Panc1 (cell line): ENCODE measurements around the gene KRTAP10-4. TPM values are rescaled to one million over a fixed set of nuclear protein-coding genes. Genes with fewer than 3 reads are reported as not detected.
A peak's percentile ranks its signal among the peaks of the same experiment; 100 is the strongest.
"Not testable (repeated sequence)": the region's sequence is repeated elsewhere in the genome, so short reads cannot be mapped to it uniquely, and the experiment has no call there.

ENCODE experiments used
- ATAC-seq: fragments of 200-7000 bp; cut with Tn5 transposase; 2 replicates; pipeline ENCODE4 v1.9.1; 2020; ENCODE audit warnings: mild to moderate bottlenecking, moderate library complexity
- BruUV-seq: library from RNA; stranded (reverse); fragments of 400-500 nt; replicated peaks from 2 replicates; lab custom pipeline; 2021; lab: Mats Ljungman, UMichigan
- CTCF ChIA-PET: fragments of 300-600 bp; sonication (Branson Sonifier 250); formaldehyde crosslinking; loops from one replicate; lab custom pipeline; 2022; ENCODE audit warnings: antibody characterized with exemption; lab: Charles Lee
- POLR2A ChIA-PET: fragments of 300-600 bp; sonication (Branson Sonifier 250); formaldehyde crosslinking; loops from one replicate; lab custom pipeline; 2022; ENCODE audit warnings: antibody characterized with exemption; lab: Charles Lee
- DNase-seq: peaks from one replicate; pipeline ENCODE4 v3.0.0-alpha.2; 2010; ENCODE audit warnings: low read depth, low spot score
- H3K27ac ChIP-seq: 2 replicates; pipeline ENCODE4 v1.5.1; 2011; ENCODE audit warnings: mild to moderate bottlenecking, low read length, inconsistent platforms
- H3K27me3 ChIP-seq: fragments of 200-500 bp; sonication (Bioruptor generic); 2 replicates; pipeline ENCODE4 v1.6.0; 2014; ENCODE audit warnings: low read length, inconsistent platforms; ENCODE audit not compliant: control insufficient read depth, insufficient read depth
- H3K36me3 ChIP-seq: fragments of 200-500 bp; sonication (Bioruptor generic); 2 replicates; pipeline ENCODE4 v1.5.1; 2014; ENCODE audit warnings: inconsistent platforms, mild to moderate bottlenecking, low read length, moderate library complexity; ENCODE audit not compliant: control insufficient read depth, insufficient read depth
- H3K4me1 ChIP-seq: 2 replicates; pipeline ENCODE4 v1.5.1; 2011; ENCODE audit warnings: inconsistent platforms, mild to moderate bottlenecking, low read length, moderate library complexity; ENCODE audit not compliant: control insufficient read depth, insufficient read depth
- H3K4me3 ChIP-seq, 2 experiments: 2 replicates each; pipeline ENCODE4 v1.5.1; 2011 to 2012; ENCODE audit warnings: low read depth in 2 of 2, low read length in 2 of 2, mild to moderate bottlenecking in 2 of 2, inconsistent platforms in 1 of 2, moderate library complexity in 1 of 2
- H3K9me3 ChIP-seq: fragments of 200-500 bp; sonication (Bioruptor generic); 2 replicates; pipeline ENCODE4 v1.5.1; 2014; ENCODE audit warnings: low read depth, mild to moderate bottlenecking, inconsistent platforms, low read length, moderate library complexity; ENCODE audit not compliant: control insufficient read depth, insufficient read depth
- POLR2AphosphoS5 ChIP-seq: IDR thresholded peaks from 2 replicates; pipeline ENCODE4 v1.6.1; 2012; ENCODE audit warnings: mild to moderate bottlenecking, low read depth, low read length, moderate library complexity
- SIN3A ChIP-seq: IDR thresholded peaks from 2 replicates; pipeline ENCODE4 v1.6.1; 2012; ENCODE audit warnings: low read depth, mild to moderate bottlenecking, low read length, moderate library complexity, borderline replicate concordance; ENCODE audit not compliant: insufficient read depth
- TCF7L2 ChIP-seq: IDR thresholded peaks from 2 replicates; pipeline ENCODE4 v1.6.1; 2011; ENCODE audit warnings: mild to moderate bottlenecking, low read depth, low read length, inconsistent platforms
- in situ Hi-C: cut with HindIII; loops from 2 replicates; pipeline ENCODE4 v1.10.0; 2016; ENCODE audit warnings: low sequenced_read_pairs, low pct_unique_long_range_greater_than_20kb
- intact Hi-C: fragments of 100-400 bp; cut with micrococcal nuclease; formaldehyde crosslinking; loops from one replicate; pipeline ENCODE4 v1.10.0; 2022; ENCODE audit not compliant: unreplicated experiment
- total RNA-seq: library from RNA; stranded (reverse); gene quantifications from one replicate; pipeline ENCODE4 v1.2.1, GENCODE V29; 2021; ENCODE audit not compliant: unreplicated experiment
- TF ChIP-seq, protein P1 (sequence below): fragments of 450-650 bp; IDR thresholded peaks from 2 replicates; pipeline ENCODE4 v1.5.1; 2017; ENCODE audit warnings: mild to moderate bottlenecking
- TF ChIP-seq, protein P2 (sequence below), 2 experiments: IDR thresholded peaks; 2 replicates each; pipeline ENCODE4 v1.6.1; 2011 to 2012; ENCODE audit warnings: low read depth in 2 of 2, control low read depth in 1 of 2, low read length in 1 of 2, mild to moderate bottlenecking in 1 of 2, moderate library complexity in 1 of 2; ENCODE audit not compliant: insufficient read depth in 1 of 2

Gene KRTAP10-4
- total RNA-seq, 1 experiment from 2014 or later, result not detected

DNA sequence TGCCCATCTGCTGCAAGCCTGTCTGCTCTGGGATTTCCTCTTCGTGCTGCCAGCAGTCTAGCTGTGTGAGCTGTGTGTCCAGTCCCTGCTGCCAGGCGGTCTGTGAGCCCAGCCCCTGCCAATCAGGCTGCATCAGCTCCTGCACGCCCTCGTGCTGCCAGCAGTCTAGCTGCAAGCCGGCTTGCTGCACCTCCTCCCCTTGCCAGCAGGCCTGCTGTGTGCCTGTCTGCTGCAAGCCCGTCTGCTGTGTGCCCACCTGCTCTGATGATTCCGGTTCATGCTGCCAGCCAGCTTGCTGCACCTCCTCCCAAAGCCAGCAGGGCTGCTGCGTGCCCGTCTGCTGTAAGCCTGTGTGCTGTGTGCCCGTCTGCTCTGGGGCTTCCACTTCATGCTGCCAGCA, 27.6 kb downstream of the KRTAP10-4 start:
- in situ Hi-C loops, DNase-seq, H3K9me3 ChIP-seq, H3K27me3 ChIP-seq, POLR2A ChIA-PET, H3K4me1 ChIP-seq, H3K27ac ChIP-seq, BruUV-seq, intact Hi-C loops, H3K4me3 ChIP-seq, H3K36me3 ChIP-seq: not testable (repeated sequence)
- CTCF ChIA-PET, result interaction anchor here (0.6 kb wide), 2 partner anchors 90 to 117 kb away, joined by 3 to 4 read pairs; no protein-coding TSS in a partner anchor
- TF ChIP-seq, protein P1, sequence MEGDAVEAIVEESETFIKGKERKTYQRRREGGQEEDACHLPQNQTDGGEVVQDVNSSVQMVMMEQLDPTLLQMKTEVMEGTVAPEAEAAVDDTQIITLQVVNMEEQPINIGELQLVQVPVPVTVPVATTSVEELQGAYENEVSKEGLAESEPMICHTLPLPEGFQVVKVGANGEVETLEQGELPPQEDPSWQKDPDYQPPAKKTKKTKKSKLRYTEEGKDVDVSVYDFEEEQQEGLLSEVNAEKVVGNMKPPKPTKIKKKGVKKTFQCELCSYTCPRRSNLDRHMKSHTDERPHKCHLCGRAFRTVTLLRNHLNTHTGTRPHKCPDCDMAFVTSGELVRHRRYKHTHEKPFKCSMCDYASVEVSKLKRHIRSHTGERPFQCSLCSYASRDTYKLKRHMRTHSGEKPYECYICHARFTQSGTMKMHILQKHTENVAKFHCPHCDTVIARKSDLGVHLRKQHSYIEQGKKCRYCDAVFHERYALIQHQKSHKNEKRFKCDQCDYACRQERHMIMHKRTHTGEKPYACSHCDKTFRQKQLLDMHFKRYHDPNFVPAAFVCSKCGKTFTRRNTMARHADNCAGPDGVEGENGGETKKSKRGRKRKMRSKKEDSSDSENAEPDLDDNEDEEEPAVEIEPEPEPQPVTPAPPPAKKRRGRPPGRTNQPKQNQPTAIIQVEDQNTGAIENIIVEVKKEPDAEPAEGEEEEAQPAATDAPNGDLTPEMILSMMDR, result 0 out of 2 replicates have a peak, but pooled peaks have one; percentile 21
- ATAC-seq, result peak; percentile 52

DNA sequence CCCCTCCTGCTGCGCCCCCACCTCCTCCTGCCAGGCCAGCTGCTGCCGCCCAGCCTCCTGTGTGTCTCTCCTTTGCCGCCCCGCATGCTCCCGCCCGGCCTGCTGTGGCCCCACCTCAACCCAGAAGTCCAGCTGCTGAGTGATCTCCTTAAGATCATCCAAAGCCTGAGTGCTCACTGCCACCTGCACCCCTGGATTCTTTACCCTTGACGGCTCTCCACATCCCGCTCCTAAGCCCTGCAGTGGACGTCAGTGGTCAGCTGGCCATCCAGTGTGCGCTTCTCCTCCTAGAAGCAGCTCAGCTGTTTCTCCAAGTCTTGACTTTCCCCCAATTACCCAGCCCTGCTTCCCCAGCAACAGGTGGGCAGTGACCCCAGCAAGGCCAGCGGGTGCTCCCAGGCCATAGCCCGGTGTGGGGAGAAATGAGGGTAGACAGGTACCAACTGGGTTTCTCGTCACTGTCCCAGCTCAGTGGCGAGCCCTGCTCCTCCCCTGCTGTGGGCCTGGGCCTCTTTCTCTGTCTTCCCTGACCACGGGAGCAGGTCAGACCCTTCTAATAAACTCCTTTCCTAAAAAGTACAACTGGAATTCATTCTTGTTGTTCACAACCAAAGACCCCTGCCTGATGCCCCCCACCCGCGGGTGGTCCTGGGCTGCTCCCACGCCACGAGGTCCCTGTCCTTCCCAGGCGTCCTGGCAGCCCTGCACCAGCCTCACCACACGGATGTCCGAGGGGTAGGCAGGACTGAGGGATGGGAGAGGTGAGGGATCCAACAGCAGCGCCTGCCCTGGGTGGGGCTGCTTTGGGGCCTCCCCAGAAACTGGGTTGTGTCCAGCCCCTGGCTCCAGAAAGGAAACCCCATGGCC, 28.3 kb downstream of the KRTAP10-4 start:
- Histone ChIP-seq H3K36me3 (no peaks in the 10 kb centered on the region), H3K27ac (no peak overlapping the region), H3K27me3 (no peaks in the 10 kb centered on the region), H3K4me3 (no peak overlapping the region), H3K4me1 (no peaks in the 10 kb centered on the region; the same call in none of the 2 replicates), H3K9me3 (no peaks in the 10 kb centered on the region)
- DNase-seq (no peak), ATAC-seq (no peak; the same call in 1 of the 2 replicates)
- intact Hi-C loops (no loop called here), in situ Hi-C loops (no loop called here)
- ChIA-PET CTCF (interaction anchor here (0.6 kb wide), 1 partner anchor 117 kb away, joined by 4 read pairs; no protein-coding TSS in a partner anchor), POLR2A (no interaction called here)
- no TSS peak for BruUV-seq
- TF ChIP-seq, protein P1, result no peak
- TF ChIP-seq POLR2AphosphoS5, result no peak
- no peak for TF ChIP-seq TCF7L2
- TF ChIP-seq, protein P2, sequence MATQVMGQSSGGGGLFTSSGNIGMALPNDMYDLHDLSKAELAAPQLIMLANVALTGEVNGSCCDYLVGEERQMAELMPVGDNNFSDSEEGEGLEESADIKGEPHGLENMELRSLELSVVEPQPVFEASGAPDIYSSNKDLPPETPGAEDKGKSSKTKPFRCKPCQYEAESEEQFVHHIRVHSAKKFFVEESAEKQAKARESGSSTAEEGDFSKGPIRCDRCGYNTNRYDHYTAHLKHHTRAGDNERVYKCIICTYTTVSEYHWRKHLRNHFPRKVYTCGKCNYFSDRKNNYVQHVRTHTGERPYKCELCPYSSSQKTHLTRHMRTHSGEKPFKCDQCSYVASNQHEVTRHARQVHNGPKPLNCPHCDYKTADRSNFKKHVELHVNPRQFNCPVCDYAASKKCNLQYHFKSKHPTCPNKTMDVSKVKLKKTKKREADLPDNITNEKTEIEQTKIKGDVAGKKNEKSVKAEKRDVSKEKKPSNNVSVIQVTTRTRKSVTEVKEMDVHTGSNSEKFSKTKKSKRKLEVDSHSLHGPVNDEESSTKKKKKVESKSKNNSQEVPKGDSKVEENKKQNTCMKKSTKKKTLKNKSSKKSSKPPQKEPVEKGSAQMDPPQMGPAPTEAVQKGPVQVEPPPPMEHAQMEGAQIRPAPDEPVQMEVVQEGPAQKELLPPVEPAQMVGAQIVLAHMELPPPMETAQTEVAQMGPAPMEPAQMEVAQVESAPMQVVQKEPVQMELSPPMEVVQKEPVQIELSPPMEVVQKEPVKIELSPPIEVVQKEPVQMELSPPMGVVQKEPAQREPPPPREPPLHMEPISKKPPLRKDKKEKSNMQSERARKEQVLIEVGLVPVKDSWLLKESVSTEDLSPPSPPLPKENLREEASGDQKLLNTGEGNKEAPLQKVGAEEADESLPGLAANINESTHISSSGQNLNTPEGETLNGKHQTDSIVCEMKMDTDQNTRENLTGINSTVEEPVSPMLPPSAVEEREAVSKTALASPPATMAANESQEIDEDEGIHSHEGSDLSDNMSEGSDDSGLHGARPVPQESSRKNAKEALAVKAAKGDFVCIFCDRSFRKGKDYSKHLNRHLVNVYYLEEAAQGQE (IDR thresholded peaks at IDR 0.05; ENCODE audit: insufficient read depth in 1 of 2, low read depth in 2 of 2, low read length in 1 of 2), result no peak
- no peak for TF ChIP-seq SIN3A
